Measurements from ENCODE around the gene LGR5.
"Not testable (repeated sequence)": the region's sequence is repeated elsewhere in the genome, so short reads cannot be mapped to it uniquely, and the experiment has no call there.

The LGR5 gene

GRCh38 chr12:71555789-71556188 is 116.2 kb downstream of the LGR5 start:
- 0 out of 2 replicates have a peak, but pooled peaks have one; percentile 2 for TF ChIP-seq CTCF (conservative IDR thresholded peaks at IDR 0.05)
- H3K27ac ChIP-seq = not testable (repeated sequence)

- H3K27ac ChIP-seq = no peak overlapping the region
- TF ChIP-seq CTCF (conservative IDR thresholded peaks at IDR 0.05) = no peak
Measured at GRCh38 chr12:71556448-71556847, 116.8 kb downstream of the LGR5 start.

- no peak overlapping the region for H3K27ac ChIP-seq
- no peak for TF ChIP-seq CTCF (conservative IDR thresholded peaks at IDR 0.05)
Measured at GRCh38 chr12:71556875-71557274, 117.3 kb downstream of the LGR5 start.

GRCh38 chr12:71558445-71558844 is 118.8 kb downstream of the LGR5 start:
- no peak for TF ChIP-seq CTCF (conservative IDR thresholded peaks at IDR 0.05)
- no peak overlapping the region for H3K27ac ChIP-seq

- no peak overlapping the region for H3K27ac ChIP-seq
- TF ChIP-seq CTCF (conservative IDR thresholded peaks at IDR 0.05) = no peak
Measured at GRCh38 chr12:71562676-71563595, 123.3 kb downstream of the LGR5 start.

- no peak overlapping the region for H3K27ac ChIP-seq
- TF ChIP-seq CTCF (conservative IDR thresholded peaks at IDR 0.05) = no peak
Measured at GRCh38 chr12:71565535-71565934, 125.9 kb downstream of the LGR5 start.

GRCh38 chr12:71566655-71567054 is 127.1 kb downstream of the LGR5 start:
- TF ChIP-seq CTCF (conservative IDR thresholded peaks at IDR 0.05) = no peak
- no peak overlapping the region for H3K27ac ChIP-seq

Measured in VCaP (cell line).